Measurements from ENCODE around the gene TMCC1.
"Not testable (repeated sequence)": the region's sequence is repeated elsewhere in the genome, so short reads cannot be mapped to it uniquely, and the experiment has no call there.

The TMCC1 gene

GRCh38 chr3:129689036-129689435 lies 204.5 kb downstream of the TMCC1 start:
- no peak for DNase-seq (ENCODE audit: extremely low read depth in 1 of 2, low read depth in 1 of 2)

GRCh38 chr3:129688271-129688895 lies 205.1 kb downstream of the TMCC1 start:
- DNase-seq (ENCODE audit: extremely low read depth in 1 of 2, low read depth in 1 of 2) = no peak

DNA sequence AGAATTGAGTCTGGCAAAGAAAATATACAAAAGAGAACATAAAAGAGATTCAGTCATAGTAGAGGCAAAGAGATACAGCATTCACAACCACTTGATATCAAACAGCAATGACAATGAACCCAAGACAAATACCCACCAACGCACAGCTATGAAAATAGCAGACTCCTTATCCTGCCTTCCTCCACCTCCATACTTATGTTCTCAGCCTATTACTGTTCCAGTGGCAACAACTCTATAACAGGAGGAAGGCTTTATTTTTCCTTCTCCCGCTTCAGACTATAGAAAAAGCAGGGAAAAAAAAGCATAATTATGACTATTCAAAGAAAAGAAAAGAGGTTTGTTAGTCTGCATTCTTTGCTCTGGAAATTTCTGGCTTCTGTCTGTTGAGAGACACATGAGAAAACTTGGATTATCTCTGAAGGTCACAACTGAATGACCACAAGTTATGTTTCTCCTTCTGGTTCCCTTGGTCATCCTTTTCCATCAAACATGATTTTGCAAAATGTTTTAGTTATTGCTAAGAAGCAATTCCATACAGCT lies 205.9 kb downstream of the TMCC1 start:
- no peak for DNase-seq (ENCODE audit: extremely low read depth in 1 of 2, low read depth in 1 of 2)

- DNase-seq (ENCODE audit: extremely low read depth in 1 of 2, low read depth in 1 of 2) = no peak
These were observed 206.6 kb downstream of the TMCC1 start for GRCh38 chr3:129686941-129687340.

GRCh38 chr3:129684270-129684669 lies 209.2 kb downstream of the TMCC1 start:
- DNase-seq (ENCODE audit: extremely low read depth in 1 of 2, low read depth in 1 of 2) = no peak

DNA sequence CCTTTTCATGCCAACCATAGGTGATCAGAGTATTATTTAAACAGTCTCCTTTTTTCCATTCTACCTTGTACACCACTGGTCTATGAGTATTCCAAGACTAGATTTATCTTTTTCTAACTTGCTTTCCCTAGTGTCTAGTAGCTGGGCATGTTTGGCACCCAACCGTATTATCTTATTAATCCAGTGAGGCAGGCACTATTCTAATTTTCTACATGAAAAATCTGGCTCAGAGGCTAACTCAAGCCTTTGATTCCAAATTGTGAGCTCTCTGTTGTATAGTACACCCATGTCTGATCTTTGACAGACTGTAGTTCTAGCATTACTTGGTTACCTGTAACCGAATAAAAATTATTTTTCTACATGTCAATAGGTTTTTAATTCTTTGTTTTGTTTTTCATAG lies 210.3 kb downstream of the TMCC1 start:
- no peak for DNase-seq (ENCODE audit: extremely low read depth in 1 of 2, low read depth in 1 of 2)

- DNase-seq (ENCODE audit: extremely low read depth in 1 of 2, low read depth in 1 of 2) = no peak
These were observed 216.5 kb downstream of the TMCC1 start for GRCh38 chr3:129676985-129677384.

GRCh38 chr3:129674798-129675123 lies 218.8 kb downstream of the TMCC1 start:
- DNase-seq (ENCODE audit: extremely low read depth in 1 of 2, low read depth in 1 of 2) = not testable (repeated sequence)

DNA sequence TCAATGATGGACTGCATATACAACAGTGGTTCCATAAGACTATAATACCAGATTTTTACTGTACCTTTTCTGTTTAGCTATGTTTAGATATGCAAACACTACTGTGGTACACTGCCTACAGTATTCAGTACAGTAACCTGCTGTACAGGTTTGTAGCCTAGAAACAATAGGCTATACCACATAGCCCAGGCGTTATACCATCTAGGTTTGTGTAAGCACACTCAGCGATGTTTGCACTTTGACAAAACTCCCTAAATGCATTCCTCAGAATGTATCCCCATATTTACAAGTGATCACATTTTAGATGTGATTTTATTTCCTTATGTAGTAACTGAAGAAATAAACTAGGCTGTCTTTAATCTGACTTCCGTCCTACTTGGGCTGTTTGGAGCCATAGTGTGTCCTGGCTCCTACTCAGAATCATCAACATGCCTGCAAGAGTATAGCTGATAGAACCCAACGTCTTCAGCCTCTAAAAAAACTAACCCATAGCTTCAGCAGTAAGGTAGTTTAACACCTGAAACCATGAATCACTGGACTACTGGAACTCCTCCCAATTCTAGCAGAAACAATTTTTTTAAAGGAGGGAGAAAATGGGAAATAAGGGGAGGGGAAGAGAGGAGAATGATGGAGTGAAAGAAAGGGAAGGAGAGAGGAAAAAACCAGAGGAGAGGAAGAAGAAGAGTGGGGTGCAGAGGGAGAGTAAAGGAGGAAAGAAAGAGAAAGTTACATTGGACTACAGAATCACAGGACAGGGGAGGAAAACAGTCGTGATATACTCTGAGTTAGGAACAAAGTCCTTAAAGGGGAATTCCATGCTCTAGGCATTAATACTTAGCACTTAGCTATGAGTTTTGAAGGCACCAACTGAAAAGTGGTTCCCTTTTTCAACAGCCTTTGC lies 219.4 kb downstream of the TMCC1 start:
- no peak for DNase-seq (ENCODE audit: extremely low read depth in 1 of 2, low read depth in 1 of 2)

DNA sequence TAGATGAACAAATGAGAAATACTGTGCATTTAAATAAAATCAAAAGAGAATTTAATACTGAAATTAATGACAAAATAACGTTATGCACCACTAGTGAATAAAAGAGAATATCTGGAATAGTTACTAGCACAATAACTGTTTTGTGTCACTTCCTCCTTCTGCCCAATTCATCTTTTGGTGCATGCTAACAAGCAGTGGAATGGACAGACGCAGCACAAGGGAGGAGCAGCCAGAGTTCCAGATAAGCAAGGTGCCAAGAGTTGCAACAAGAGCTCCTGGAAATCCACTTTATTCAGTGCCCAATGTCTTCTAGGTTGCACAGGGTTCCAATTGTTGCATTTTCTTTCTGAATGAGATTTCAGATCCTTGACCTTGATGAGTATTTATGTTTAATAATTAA lies 220.5 kb downstream of the TMCC1 start:
- DNase-seq (ENCODE audit: extremely low read depth in 1 of 2, low read depth in 1 of 2) = no peak

DNA sequence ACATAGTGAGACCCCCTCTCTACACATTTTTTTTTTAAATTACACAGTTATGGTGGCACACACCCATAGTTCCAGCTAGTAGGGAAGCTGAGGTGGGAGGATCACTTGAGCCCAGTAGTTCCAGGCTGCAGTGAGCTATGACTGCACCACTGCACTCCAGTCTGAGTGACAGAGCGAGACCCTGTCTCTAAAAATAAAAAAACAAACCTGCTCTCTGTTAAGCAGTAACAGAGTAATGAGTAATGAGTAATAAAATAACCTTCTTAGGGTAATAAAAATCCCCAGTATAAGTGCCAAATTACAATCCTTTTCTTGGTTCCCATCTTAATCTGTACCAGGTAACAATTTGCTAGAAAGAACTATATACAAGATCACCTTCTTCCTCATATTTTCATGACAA lies 221.1 kb downstream of the TMCC1 start:
- no peak for DNase-seq (ENCODE audit: extremely low read depth in 1 of 2, low read depth in 1 of 2)

- DNase-seq (ENCODE audit: extremely low read depth in 1 of 2, low read depth in 1 of 2) = no peak
These were observed 228.3 kb downstream of the TMCC1 start for GRCh38 chr3:129665024-129665768.

GRCh38 chr3:129663930-129664646 lies 229.4 kb downstream of the TMCC1 start:
- no peak for DNase-seq (ENCODE audit: extremely low read depth in 1 of 2, low read depth in 1 of 2)

DNA sequence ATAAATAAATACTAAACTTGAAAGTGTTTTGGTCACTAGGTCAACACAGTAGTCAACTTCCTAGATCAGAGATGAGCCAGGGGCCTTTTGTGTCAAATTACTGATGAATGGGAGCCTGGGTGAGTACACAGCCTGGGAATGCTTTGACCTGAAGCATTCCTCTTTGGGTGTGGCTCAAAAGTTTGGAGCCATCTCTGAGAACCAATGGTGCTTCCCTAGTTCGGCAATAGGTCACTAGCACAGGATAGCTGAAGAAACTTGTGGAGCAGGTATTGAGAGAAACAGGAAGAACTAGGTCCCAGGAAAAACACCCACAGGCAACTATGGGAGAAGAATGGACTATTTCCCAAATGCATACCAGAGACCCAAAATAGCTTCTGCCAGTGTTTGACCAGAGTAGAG lies 230.5 kb downstream of the TMCC1 start:
- DNase-seq (ENCODE audit: extremely low read depth in 1 of 2, low read depth in 1 of 2) = no peak

GRCh38 chr3:129662191-129662608 lies 231.3 kb downstream of the TMCC1 start:
- DNase-seq (ENCODE audit: extremely low read depth in 1 of 2, low read depth in 1 of 2) = no peak

DNA sequence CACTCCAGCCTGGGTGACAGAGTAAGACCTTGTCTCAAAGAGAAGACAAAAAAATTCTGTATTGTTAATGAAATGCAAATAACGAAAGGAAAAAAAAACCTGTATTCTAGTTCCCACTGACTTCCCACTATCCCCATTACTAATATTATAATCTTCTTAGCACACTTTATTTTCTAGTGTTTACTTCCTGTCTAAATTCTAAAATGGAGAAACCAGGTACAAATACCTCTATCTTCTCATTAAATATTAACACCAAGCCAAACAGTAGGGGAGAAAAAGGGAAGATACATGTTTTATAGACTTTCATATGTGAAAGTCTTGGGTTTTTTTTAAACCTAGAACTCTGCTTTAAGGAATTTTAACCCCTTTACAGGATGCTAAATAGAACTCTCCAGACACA lies 231.7 kb downstream of the TMCC1 start:
- DNase-seq (ENCODE audit: extremely low read depth in 1 of 2, low read depth in 1 of 2) = no peak

DNA sequence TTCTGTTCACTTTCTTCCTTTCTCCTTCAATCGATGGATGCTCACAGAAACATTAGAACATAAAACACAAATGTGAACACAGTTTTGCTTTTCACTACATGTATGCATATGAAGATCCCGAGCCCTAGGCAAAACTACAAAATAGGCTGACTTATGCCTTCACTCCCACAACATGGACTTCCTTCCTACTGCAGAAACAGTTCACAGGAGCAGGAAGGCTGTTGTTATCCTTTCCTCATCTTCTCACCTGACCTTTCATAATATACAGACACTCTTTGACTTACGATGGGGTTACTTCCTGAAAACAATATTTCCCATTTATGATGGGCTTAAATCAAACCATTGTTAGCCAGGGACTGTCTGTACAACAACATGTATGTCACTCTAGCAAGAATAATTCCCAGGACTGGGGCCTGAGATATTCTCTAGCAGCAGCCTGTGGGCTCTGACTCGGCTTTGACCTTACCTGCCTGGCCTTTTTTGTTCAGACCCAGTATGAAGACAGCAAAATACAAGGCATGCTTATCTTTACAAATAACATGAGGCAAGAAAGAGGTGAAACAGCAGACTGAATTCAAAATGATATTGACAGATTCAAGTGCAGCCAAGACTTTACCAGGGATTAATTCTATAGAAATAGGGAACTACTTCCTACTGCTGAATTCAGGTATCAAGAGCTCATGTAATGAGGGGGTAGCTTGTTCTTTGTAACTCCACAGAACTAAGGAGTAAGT lies 235.2 kb downstream of the TMCC1 start:
- DNase-seq (ENCODE audit: extremely low read depth in 1 of 2, low read depth in 1 of 2) = no peak

DNA sequence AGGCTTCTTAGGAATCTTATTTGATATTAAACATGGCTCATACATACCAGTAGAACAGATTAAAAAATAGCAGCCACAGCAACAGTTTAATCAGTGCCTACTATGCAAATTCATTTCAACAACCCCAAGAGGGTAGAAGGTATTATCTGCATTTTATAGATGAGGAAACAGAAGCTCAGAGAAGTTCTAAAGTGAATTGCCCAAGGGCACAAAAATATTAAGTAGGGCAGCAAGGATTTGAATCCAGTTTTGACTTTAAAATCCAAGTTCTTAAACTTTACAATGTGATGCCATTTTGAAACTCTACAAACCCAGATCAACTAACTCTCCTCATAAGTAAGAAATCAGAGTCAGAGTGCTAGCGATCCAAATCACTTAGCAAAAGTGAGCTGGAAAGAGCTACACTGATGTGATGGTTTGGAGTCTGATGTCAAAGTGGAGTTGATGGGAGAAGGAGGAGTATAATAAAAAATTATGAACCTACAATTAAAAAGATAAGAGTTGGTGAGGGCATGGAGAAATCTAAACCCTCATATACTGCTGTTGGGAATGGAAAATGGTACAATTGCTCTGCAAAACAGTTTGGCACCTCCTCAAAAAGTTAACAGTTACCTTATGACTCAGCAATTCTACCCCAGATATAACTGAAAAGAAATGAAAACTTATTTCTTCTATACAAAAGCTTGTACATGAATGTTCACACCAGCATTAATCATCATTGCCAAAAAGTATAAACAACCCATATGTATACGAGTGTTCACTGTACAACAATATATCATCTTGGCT lies 236.1 kb downstream of the TMCC1 start:
- no peak for DNase-seq (ENCODE audit: extremely low read depth in 1 of 2, low read depth in 1 of 2)

- no peak for DNase-seq (ENCODE audit: extremely low read depth in 1 of 2, low read depth in 1 of 2)
These were observed 236.8 kb downstream of the TMCC1 start for GRCh38 chr3:129656659-129657247.

Measured in activated CD8-positive, alpha-beta memory T cell treated with anti-CD3 and anti-CD28 coated beads for 1 hour (primary cell).